ENCODE measurements around the gene MASP2.
A peak's percentile ranks its signal among the peaks of the same experiment; 100 is the strongest.
"Not testable (repeated sequence)": the region's sequence is repeated elsewhere in the genome, so short reads cannot be mapped to it uniquely, and the experiment has no call there.

Gene MASP2

GRCh38 chr1:11051781-11052511 is 4.9 kb upstream of the MASP2 start:
- H3K4me1 Mint-ChIP-seq, result peaks cover 5 to 14% of the 10 kb centered on the region in 2 donors
- ATAC-seq (replicated peaks), result peak in 1 of 2 donors; percentile 39
- DNase-seq, result no peak
- H3K27me3 Mint-ChIP-seq, result no peaks in the 10 kb centered on the region
- no peaks in the 10 kb centered on the region for H3K9me3 Mint-ChIP-seq
- H3K36me3 Mint-ChIP-seq, result peaks cover 10 to 22% of the 10 kb centered on the region in 2 donors
- peak overlapping the region; percentile 47 for H3K27ac Mint-ChIP-seq
- H3K4me3 Mint-ChIP-seq, result no peak overlapping the region

GRCh38 chr1:11051121-11051520 is 4.1 kb upstream of the MASP2 start:
- peaks cover 5 to 14% of the 10 kb centered on the region in 2 donors for H3K4me1 Mint-ChIP-seq
- H3K9me3 Mint-ChIP-seq; H3K27ac Mint-ChIP-seq; DNase-seq; ATAC-seq (replicated peaks); H3K4me3 Mint-ChIP-seq; H3K27me3 Mint-ChIP-seq: not testable (repeated sequence)
- H3K36me3 Mint-ChIP-seq, result peaks cover 9 to 16% of the 10 kb centered on the region in 2 donors

- DNase-seq (no peak), ATAC-seq (replicated peaks) (no peak)
- no peaks in the 10 kb centered on the region for H3K4me1 Mint-ChIP-seq
- H3K9me3 Mint-ChIP-seq, result no peaks in the 10 kb centered on the region
- no peak overlapping the region for H3K27ac Mint-ChIP-seq
- no peaks in the 10 kb centered on the region for H3K27me3 Mint-ChIP-seq
- no peak overlapping the region for H3K4me3 Mint-ChIP-seq
- H3K36me3 Mint-ChIP-seq, result no peaks in the 10 kb centered on the region
Measured at GRCh38 chr1:11046270-11046566, 821 bp downstream of the MASP2 start.

GRCh38 chr1:11045428-11046269 is 1.4 kb downstream of the MASP2 start:
- ATAC-seq (replicated peaks), result no peak
- Mint-ChIP-seq H3K27me3 (no peaks in the 10 kb centered on the region), H3K9me3 (no peaks in the 10 kb centered on the region), H3K27ac (no peak overlapping the region), H3K4me3 (no peak overlapping the region), H3K36me3 (no peaks in the 10 kb centered on the region), H3K4me1 (no peaks in the 10 kb centered on the region)
- no peak for DNase-seq

- DNase-seq, result no peak
- H3K27me3 Mint-ChIP-seq, result no peaks in the 10 kb centered on the region
- no peak overlapping the region for H3K27ac Mint-ChIP-seq
- no peaks in the 10 kb centered on the region for H3K9me3 Mint-ChIP-seq
- ATAC-seq (replicated peaks), result no peak
- no peaks in the 10 kb centered on the region for H3K36me3 Mint-ChIP-seq
- H3K4me3 Mint-ChIP-seq, result no peak overlapping the region
- no peaks in the 10 kb centered on the region for H3K4me1 Mint-ChIP-seq
Measured at GRCh38 chr1:11044849-11045427, 2.1 kb downstream of the MASP2 start.

GRCh38 chr1:11044086-11044848 is 2.8 kb downstream of the MASP2 start:
- no peaks in the 10 kb centered on the region for H3K4me1 Mint-ChIP-seq
- ATAC-seq (replicated peaks), result no peak
- DNase-seq, result no peak
- H3K27me3 Mint-ChIP-seq, result no peaks in the 10 kb centered on the region
- no peaks in the 10 kb centered on the region for H3K9me3 Mint-ChIP-seq
- H3K27ac Mint-ChIP-seq, result no peak overlapping the region
- H3K36me3 Mint-ChIP-seq, result no peaks in the 10 kb centered on the region
- no peak overlapping the region for H3K4me3 Mint-ChIP-seq

- no peak for DNase-seq
- Mint-ChIP-seq H3K36me3 (no peaks in the 10 kb centered on the region), H3K4me1 (no peaks in the 10 kb centered on the region), H3K27ac (no peak overlapping the region), H3K4me3 (no peak overlapping the region), H3K9me3 (no peaks in the 10 kb centered on the region), H3K27me3 (no peaks in the 10 kb centered on the region)
- ATAC-seq (replicated peaks), result no peak
Measured at GRCh38 chr1:11042995-11043874, 3.8 kb downstream of the MASP2 start.

GRCh38 chr1:11042065-11042464 is 5.0 kb downstream of the MASP2 start:
- Mint-ChIP-seq H3K27me3 (no peaks in the 10 kb centered on the region), H3K27ac (no peak overlapping the region), H3K36me3 (no peaks in the 10 kb centered on the region), H3K9me3 (no peaks in the 10 kb centered on the region), H3K4me1 (no peaks in the 10 kb centered on the region), H3K4me3 (no peak overlapping the region)
- DNase-seq (no peak), ATAC-seq (replicated peaks) (no peak)

GRCh38 chr1:11041048-11041447 is 6.0 kb downstream of the MASP2 start:
- ATAC-seq (replicated peaks) (no peak), DNase-seq (no peak)
- Mint-ChIP-seq H3K9me3 (no peaks in the 10 kb centered on the region), H3K27ac (no peak overlapping the region), H3K4me3 (no peak overlapping the region), H3K27me3 (no peaks in the 10 kb centered on the region), H3K4me1 (no peaks in the 10 kb centered on the region), H3K36me3 (no peaks in the 10 kb centered on the region)

- ATAC-seq (replicated peaks); H3K27me3 Mint-ChIP-seq; DNase-seq; H3K4me1 Mint-ChIP-seq; H3K4me3 Mint-ChIP-seq; H3K27ac Mint-ChIP-seq; H3K9me3 Mint-ChIP-seq; H3K36me3 Mint-ChIP-seq: not testable (repeated sequence)
Measured at GRCh38 chr1:11040105-11040429, 7.0 kb downstream of the MASP2 start.

- H3K4me3 Mint-ChIP-seq, result no peak overlapping the region
- no peak overlapping the region for H3K27ac Mint-ChIP-seq
- H3K27me3 Mint-ChIP-seq, result no peaks in the 10 kb centered on the region
- ATAC-seq (replicated peaks) (no peak), DNase-seq (no peak)
- H3K9me3 Mint-ChIP-seq, result no peaks in the 10 kb centered on the region
- H3K4me1 Mint-ChIP-seq, result no peaks in the 10 kb centered on the region
- no peaks in the 10 kb centered on the region for H3K36me3 Mint-ChIP-seq
Measured at GRCh38 chr1:11039351-11040104, 7.5 kb downstream of the MASP2 start.

- no peak overlapping the region for H3K4me3 Mint-ChIP-seq
- no peaks in the 10 kb centered on the region for H3K36me3 Mint-ChIP-seq
- H3K27me3 Mint-ChIP-seq, result no peaks in the 10 kb centered on the region
- peak; percentile 71 for DNase-seq
- no peaks in the 10 kb centered on the region for H3K9me3 Mint-ChIP-seq
- no peak overlapping the region for H3K27ac Mint-ChIP-seq
- ATAC-seq (replicated peaks), result peak; percentile 99
- H3K4me1 Mint-ChIP-seq, result no peaks in the 10 kb centered on the region
Measured at GRCh38 chr1:11037740-11038182, 9.3 kb downstream of the MASP2 start.

GRCh38 chr1:11037019-11037739 is 9.9 kb downstream of the MASP2 start:
- H3K27me3 Mint-ChIP-seq; H3K4me3 Mint-ChIP-seq; ATAC-seq (replicated peaks); H3K27ac Mint-ChIP-seq; H3K4me1 Mint-ChIP-seq; H3K9me3 Mint-ChIP-seq; H3K36me3 Mint-ChIP-seq; DNase-seq: not testable (repeated sequence)

Data from stimulated activated naive B cell treated with anti-CD40 and anti-IgM and Interleukin-4, amounts not matched to agents 10 μg/mL and 1 μg/mL and 100 μg/mL, for 72 hours (primary cell).